Lung (tissue), 12 donors: ENCODE results near the gene GGN. TPM values are rescaled to one million over a fixed set of nuclear protein-coding genes. Genes with fewer than 3 reads are reported as not detected.

Source experiments
- ATAC-seq: fragments of 200-7000 bp; cut with Tn5 transposase; one replicate; pipeline ENCODE4 v1.9.1; 2020; ENCODE audit warnings: moderate number of reproducible peaks; ENCODE audit not compliant: insufficient read depth, low FRiP score
- DNase-seq, 3 donors: peaks; one replicate each; pipeline ENCODE4 v3.0.0-alpha.2; 2013 to 2017
- H3K27ac ChIP-seq, 2 donors: one replicate each; pipeline ENCODE4 v1.5.1; 2013; ENCODE audit warnings: mild to moderate bottlenecking in 2 of 2, moderate library complexity in 2 of 2, control low read depth in 1 of 2, inconsistent platforms in 1 of 2, low read depth in 1 of 2, low read length in 1 of 2
- H3K27me3 ChIP-seq, 3 donors: one replicate each; pipeline ENCODE4 v1.5.1; 2013; ENCODE audit warnings: low read length in 2 of 3; ENCODE audit not compliant: control insufficient read depth in 3 of 3, insufficient read depth in 3 of 3
- H3K36me3 ChIP-seq, 4 donors: one replicate each; pipeline ENCODE4 v1.5.1; 2013; ENCODE audit warnings: low read length in 4 of 4, mild to moderate bottlenecking in 1 of 4, moderate library complexity in 1 of 4; ENCODE audit not compliant: control insufficient read depth in 4 of 4, insufficient read depth in 4 of 4
- H3K4me1 ChIP-seq, 5 donors: one replicate each; pipeline ENCODE4 v1.5.1; 2013; ENCODE audit warnings: low read length in 5 of 5, mild to moderate bottlenecking in 2 of 5, moderate library complexity in 1 of 5; ENCODE audit not compliant: control insufficient read depth in 5 of 5, insufficient read depth in 5 of 5
- H3K4me3 ChIP-seq: one replicate; pipeline ENCODE4 v1.5.1; 2013; ENCODE audit warnings: mild to moderate bottlenecking, control low read depth, moderate library complexity
- H3K9ac ChIP-seq, 2 donors: one replicate each; pipeline ENCODE4 v1.5.1; 2013; ENCODE audit warnings: low read length in 2 of 2, control low read depth in 1 of 2; ENCODE audit not compliant: insufficient read depth in 1 of 2
- H3K9me3 ChIP-seq, 4 donors: one replicate each; pipeline ENCODE4 v1.5.1; 2013; ENCODE audit warnings: low read length in 3 of 4, mild to moderate bottlenecking in 1 of 4, moderate library complexity in 1 of 4; ENCODE audit not compliant: control insufficient read depth in 4 of 4, insufficient read depth in 3 of 4
- CTCF ChIP-seq: IDR thresholded peaks from 2 replicates; pipeline ENCODE4 v1.5.1; 2012; ENCODE audit warnings: mild to moderate bottlenecking; ENCODE audit errors: control extremely low read depth, extremely low read depth
- WGBS, 2 donors: extraction: QIAGEN DNeasy Blood & Tissue Kit; methylation state at CpG; one replicate each; pipeline ENCODE4 v1.1.7; 2013; 5-methylcytosine and 5-hydroxymethylcytosine counted together
- polyA plus RNA-seq, 2 donors: library from polyadenylated mRNA; stranded (reverse); fragments of 200-250 nt; gene quantifications; one replicate each; pipeline ENCODE4 v1.2.1, GENCODE V29; 2013
- total RNA-seq, 2 donors: library from RNA; depleted of rRNA in 1 of 2; stranded (reverse); fragments of >200 nt in 1 of 2; gene quantifications; one replicate each; pipeline ENCODE4 v1.2.1, GENCODE V29; 2014 to 2021
- donor health status: control.
- donor health status: control.
- donor health status: Bipolar disorder and iron deficiency.
- donor health status: healthy.
- donor health status: DM: yes; HTN: yes; CAD: no.

Gene GGN
- total and polyA plus RNA-seq, 4 donors: 0.17 to 0.61 (median 0.38) TPM

GRCh38 chr19:38383743-38384142, 4.1 kb downstream of the GGN start:
- 96 to 100% methylated on average over 2 of the region's 2 CpGs for WGBS, 2 donors
- peaks cover 0 to 18% (median 0%) of the 10 kb centered on the region in 4 donors for H3K9me3 ChIP-seq
- H3K27me3 ChIP-seq: peaks cover 0 to 36% (median 24%) of the 10 kb centered on the region in 3 donors
- ATAC-seq (no peak), DNase-seq (no peak)
- H3K27ac ChIP-seq: no peak overlapping the region
- H3K36me3 ChIP-seq: peaks cover 25 to 51% (median 34%) of the 10 kb centered on the region in 4 donors
- no peak overlapping the region for H3K4me3 ChIP-seq
- peaks cover 0 to 18% (median 0%) of the 10 kb centered on the region in 5 donors for H3K4me1 ChIP-seq
- no peak overlapping the region for H3K9ac ChIP-seq
- no peak for TF ChIP-seq CTCF

GRCh38 chr19:38383184-38383583, 4.7 kb downstream of the GGN start:
- peaks cover 0 to 35% (median 22%) of the 10 kb centered on the region in 3 donors for H3K27me3 ChIP-seq
- peaks cover 0 to 16% (median 0%) of the 10 kb centered on the region in 5 donors for H3K4me1 ChIP-seq
- 91 to 96% methylated on average over 10 of the region's 10 CpGs for WGBS, 2 donors
- peaks cover 0 to 18% (median 0%) of the 10 kb centered on the region in 4 donors for H3K9me3 ChIP-seq
- peaks cover 25 to 51% (median 34%) of the 10 kb centered on the region in 4 donors for H3K36me3 ChIP-seq
- H3K27ac ChIP-seq: no peak overlapping the region
- DNase-seq (no peak), ATAC-seq (no peak)
- TF ChIP-seq CTCF: no peak
- no peak overlapping the region for H3K4me3 ChIP-seq
- H3K9ac ChIP-seq: no peak overlapping the region

GRCh38 chr19:38381138-38381537, 6.7 kb downstream of the GGN start:
- Histone ChIP-seq H3K27ac (no peak overlapping the region), H3K36me3 (peaks cover 31 to 60% (median 34%) of the 10 kb centered on the region in 4 donors), H3K27me3 (peaks cover 0 to 21% (median 11%) of the 10 kb centered on the region in 3 donors), H3K4me3 (no peak overlapping the region), H3K4me1 (peaks cover 0 to 10% (median 5%) of the 10 kb centered on the region in 5 donors), H3K9me3 (peaks cover 0 to 18% (median 0%) of the 10 kb centered on the region in 4 donors), H3K9ac (no peak overlapping the region)
- 94 to 95% methylated on average over 9 of the region's 9 CpGs for WGBS, 2 donors
- no peak for ATAC-seq
- DNase-seq: no peak
- no peak for TF ChIP-seq CTCF

GRCh38 chr19:38378866-38379265, 9.0 kb downstream of the GGN start:
- TF ChIP-seq CTCF: no peak
- H3K4me3 ChIP-seq: no peak overlapping the region
- peaks cover 5 to 14% (median 7%) of the 10 kb centered on the region in 5 donors for H3K4me1 ChIP-seq
- peaks cover 0 to 13% (median 0%) of the 10 kb centered on the region in 4 donors for H3K9me3 ChIP-seq
- no peak for ATAC-seq
- peaks cover 31 to 53% (median 32%) of the 10 kb centered on the region in 4 donors for H3K36me3 ChIP-seq
- 97 to 98% methylated on average over 10 of the region's 10 CpGs for WGBS, 2 donors
- no peak overlapping the region for H3K9ac ChIP-seq
- peaks cover 0 to 2% (median under 1%) of the 10 kb centered on the region in 3 donors for H3K27me3 ChIP-seq
- H3K27ac ChIP-seq: no peak overlapping the region
- no peak for DNase-seq
